Stimulated activated CD4-positive, alpha-beta T cell treated with anti-CD3 and anti-CD28 coated beads, Interleukin-1b, Interleukin-23, amount 100 ng/mL, for 24 hours (primary cell): ENCODE results near the gene OPA3.
"Not testable (repeated sequence)": the region's sequence is repeated elsewhere in the genome, so short reads cannot be mapped to it uniquely, and the experiment has no call there.

Experiments used
- DNase-seq, 4 experiments: peaks; one replicate each; pipeline ENCODE4 v3.0.0-alpha.2; 2020; ENCODE audit warnings: low read depth in 4 of 4, low spot score in 1 of 4

OPA3 gene

GRCh38 chr19:45584332-45585157 lies at the start of gene OPA3:
TSS of gene OPA3 (minus strand) at chr19:45584802. CDS start at chr19:45584764, 38 bp downstream.
- DNase-seq: peak; percentile 93 to 99 (median 99)

GRCh38 chr19:45632468-45633196 lies 48.0 kb upstream of the OPA3 start:
- DNase-seq: peak in 3 of 4 experiments; percentile 33 to 50 (median 46)

DNA sequence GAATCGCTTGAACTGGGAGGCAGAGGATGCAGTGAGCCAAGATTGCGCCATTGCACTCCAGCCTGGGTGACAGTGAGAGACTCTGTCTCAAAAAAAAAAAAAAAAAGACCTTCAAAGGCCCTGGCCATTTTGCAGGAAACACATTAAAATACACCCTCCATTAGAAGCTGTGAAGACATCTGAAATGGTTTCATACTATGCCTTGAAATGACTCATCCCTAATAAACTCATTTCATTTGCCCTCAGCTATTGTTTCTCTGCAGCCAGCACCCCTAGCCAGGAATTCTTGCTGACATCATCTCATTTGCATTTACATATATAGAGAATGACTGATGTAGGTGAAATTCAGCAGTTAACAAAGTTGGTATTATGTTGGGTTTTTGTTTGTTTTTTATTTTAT lies 45.9 kb upstream of the OPA3 start:
- no peak for DNase-seq

GRCh38 chr19:45629704-45630103 lies 45.1 kb upstream of the OPA3 start:
- DNase-seq: no peak

DNA sequence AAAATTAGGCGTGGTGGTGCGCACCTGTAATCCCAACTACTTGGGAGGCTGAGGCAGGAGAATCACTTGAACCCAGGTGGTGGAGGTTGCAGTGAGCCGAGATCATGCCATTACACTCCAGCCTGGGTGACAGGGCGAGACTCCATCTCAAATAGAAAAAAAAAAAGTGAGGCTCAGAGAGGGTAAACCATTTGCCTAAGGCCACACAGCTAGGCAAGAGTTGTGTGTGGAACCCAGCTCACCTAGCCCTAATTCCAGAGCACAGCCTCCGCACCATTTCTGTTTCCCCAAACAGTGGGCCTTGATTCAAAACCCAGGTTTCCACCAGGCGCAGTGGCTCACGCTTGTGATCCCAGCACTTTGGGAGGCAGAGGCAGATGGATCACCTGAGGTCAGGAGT lies 43.6 kb upstream of the OPA3 start:
- DNase-seq: not testable (repeated sequence)

- no peak for DNase-seq
Observed at GRCh38 chr19:45623984-45624383, 39.4 kb upstream of the OPA3 start.

GRCh38 chr19:45621976-45622503 lies 37.4 kb upstream of the OPA3 start:
- no peak for DNase-seq

GRCh38 chr19:45621389-45621788 lies 36.8 kb upstream of the OPA3 start:
- DNase-seq: no peak

DNA sequence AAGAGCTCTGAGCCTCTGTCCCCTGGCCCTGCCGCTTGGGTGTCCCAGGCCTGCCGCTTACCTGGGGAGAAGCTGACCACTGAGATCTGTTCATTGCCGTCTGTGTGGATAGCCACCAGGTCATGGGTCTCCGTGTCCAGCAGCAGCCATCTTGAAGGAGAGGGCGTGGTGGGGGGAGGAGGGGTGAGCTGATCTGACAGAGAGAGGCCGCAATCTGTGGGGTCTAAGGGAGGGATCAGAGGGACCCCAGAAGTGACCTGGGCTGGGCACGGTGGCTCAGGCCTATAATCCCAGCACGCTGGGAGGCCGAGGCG lies 32.1 kb upstream of the OPA3 start:
- DNase-seq: no peak

DNA sequence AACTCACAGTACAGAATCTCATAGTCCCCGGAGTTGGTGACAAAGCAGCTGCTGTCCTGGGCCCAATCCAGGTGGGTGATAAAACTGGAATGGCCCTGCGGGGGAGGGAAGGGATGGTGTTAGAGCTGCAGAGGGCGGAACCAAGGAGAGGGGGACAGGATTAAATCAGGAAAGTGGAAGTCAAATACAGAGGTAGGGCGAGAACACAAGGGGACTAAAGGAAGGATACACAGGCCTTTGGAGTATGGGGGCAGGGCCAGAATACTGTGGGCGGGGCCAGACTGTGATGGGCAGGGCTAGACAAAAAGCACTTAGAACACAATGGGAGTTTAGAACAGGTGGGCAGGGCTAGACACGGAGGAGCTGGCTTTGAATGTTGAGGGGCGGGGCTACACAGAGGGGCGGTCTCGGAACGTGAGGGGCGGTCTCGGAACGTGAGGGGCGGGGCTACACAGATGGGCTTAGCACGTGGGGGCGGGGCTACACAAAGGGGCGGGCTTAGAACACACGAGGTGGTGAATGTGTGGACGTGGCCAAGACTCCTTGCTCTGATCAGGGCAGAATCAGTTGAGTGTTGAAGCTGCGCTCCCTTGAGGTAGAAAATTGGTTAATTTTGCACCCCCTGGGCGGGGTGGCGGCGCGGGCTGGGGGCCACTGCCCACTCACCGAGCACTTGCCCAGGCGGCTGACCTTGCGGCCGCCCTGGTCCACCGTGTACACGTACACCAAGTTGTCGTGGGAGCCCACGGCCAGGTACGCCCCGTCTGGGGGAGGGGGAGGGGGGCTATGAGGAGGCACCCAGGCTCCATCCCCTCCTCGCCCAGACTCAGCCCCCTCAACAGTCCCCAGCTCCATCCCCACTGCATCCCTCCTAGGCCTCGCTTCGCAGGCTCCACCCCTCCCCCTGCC lies 31.4 kb upstream of the OPA3 start:
- DNase-seq: peak in 3 of 4 experiments; percentile 73 to 83 (median 78)

GRCh38 chr19:45615056-45615455 lies 30.5 kb upstream of the OPA3 start:
- not testable (repeated sequence) for DNase-seq

- peak in 1 of 4 experiments; percentile 45 for DNase-seq
Observed at GRCh38 chr19:45613926-45614725, 29.5 kb upstream of the OPA3 start.

DNA sequence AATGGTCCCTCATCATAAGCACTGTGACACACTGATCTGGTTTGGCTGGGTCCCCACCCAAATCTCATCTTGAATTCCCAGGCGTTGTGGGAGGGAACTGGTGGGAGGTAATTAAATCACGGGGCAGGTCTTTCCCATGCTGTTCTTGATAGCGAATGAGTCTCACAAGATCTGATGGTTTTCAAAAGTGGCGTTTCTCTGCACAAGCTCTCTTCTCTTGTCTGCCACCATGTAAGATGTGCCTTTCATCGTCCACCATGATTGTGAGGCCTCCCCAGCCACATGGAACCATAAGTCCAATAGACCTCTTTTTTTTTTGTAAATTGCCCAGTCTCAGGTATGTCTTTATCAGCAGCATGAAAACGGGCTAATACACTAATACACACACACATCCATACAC lies 24.3 kb upstream of the OPA3 start:
- no peak for DNase-seq

GRCh38 chr19:45607071-45608029 lies 22.7 kb upstream of the OPA3 start:
- DNase-seq: peak in 1 of 4 experiments; percentile 36

- no peak for DNase-seq
Observed at GRCh38 chr19:45601524-45602374, 17.1 kb upstream of the OPA3 start, which contains the start of gene GPR4. TSS of gene GPR4 (minus strand) at chr19:45602212. CDS start at chr19:45591866, 10,346 bp downstream.

GRCh38 chr19:45601115-45601514 lies 16.5 kb upstream of the OPA3 start:
- DNase-seq: no peak

- DNase-seq: no peak
Observed at GRCh38 chr19:45600340-45600885, 15.8 kb upstream of the OPA3 start.

DNA sequence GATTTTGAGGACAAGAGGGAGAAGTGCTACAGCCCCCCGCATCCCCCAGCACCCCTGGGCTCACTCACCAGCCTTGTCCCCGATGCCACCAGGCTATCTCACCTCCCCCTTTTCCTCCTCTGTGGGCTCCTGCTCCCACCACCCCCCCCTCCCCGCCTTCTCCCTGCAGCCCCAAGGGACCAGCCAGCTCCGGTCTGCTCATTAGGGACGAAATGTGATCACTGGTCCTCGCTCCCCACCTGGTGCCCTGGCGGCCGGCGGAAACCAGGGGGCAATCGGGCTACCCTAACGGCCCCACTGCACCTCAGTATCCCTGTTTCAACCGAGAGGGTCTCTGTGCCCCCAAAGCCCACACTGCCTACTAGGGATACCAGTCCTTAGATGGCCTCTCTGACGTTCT lies 14.7 kb upstream of the OPA3 start:
- DNase-seq: no peak
